ENCODE data around the gene BAK1.

Gene BAK1

GRCh38 chr6:33590531-33591198, 10.6 kb upstream of the BAK1 start:
- intact Hi-C loops (cut with DNase I) = no loop called here
- DNase-seq = no peak

DNA sequence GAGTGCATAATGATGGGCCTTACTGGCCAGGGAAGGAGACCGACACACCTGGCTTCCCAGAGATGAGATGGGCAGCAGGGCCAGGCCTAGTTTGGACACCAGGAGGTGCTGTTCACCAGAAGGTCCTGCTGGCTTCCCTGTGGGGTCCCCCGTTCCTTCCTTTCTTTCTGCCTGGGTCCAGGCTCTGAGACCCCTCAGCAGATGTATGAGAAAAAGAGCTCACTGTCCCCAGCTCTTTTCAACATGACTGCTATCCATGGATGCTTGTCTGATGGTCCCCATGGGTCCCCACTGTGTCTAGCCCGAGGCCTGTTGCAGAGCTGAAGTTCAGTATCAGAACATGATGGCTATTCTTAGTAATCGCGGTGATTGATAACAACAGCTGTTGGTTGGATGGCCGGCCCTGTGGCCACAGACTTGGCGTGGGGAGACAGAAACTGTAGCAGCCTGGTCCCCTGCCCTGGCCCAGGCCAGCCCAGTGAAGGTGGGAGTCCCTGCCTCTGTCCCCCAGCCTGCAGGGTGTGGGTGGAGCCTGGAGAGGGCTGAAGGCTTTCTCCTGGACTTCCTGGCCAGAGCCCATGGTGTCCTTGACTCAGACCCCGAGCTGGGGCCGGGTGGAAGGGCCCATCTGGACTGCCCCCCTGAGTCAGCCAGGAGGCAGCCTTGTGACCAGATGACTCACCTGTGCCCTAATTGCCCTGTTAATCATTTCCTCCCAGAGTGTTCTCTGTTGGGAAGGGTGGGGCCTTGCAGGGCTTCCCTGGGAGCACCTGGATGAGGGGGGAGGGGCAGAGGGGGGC, 9.9 kb upstream of the BAK1 start:
- intact Hi-C loops (cut with DNase I) = loop anchor here (5.0 kb wide), 2 partner anchors 42 to 112 kb away; no protein-coding TSS in a partner anchor
- DNase-seq = peak in 24 of 42 donors; percentile 22 to 75 (median 48)

- no peak for DNase-seq
- intact Hi-C loops (cut with DNase I) = loop anchor here (5.0 kb wide), 2 partner anchors 43 to 113 kb away; no protein-coding TSS in a partner anchor
Observed at GRCh38 chr6:33589392-33589730, 9.3 kb upstream of the BAK1 start.

DNA sequence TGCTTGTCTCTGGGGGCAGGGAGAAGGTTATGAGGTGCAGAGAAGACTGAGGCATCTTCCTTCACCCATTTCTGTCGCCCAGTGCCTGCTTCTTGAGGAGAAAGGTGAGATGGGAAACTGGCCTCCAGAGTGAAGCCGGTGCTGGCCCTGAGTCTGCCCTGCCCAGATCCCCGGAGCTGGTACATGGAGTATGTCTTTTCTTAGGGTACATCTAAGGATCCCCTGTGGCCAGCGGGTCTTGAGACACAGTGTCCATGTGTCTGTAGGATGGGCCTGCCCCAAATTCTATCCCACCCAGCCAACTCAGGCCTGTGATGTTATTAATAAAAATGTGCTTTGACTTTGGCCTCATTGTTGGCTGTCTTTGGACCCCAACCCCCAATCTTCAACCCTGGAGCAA, 8.8 kb upstream of the BAK1 start:
- no peak for DNase-seq
- intact Hi-C loops (cut with DNase I) = loop anchor here (5.0 kb wide), 2 partner anchors 43 to 113 kb away; no protein-coding TSS in a partner anchor

DNA sequence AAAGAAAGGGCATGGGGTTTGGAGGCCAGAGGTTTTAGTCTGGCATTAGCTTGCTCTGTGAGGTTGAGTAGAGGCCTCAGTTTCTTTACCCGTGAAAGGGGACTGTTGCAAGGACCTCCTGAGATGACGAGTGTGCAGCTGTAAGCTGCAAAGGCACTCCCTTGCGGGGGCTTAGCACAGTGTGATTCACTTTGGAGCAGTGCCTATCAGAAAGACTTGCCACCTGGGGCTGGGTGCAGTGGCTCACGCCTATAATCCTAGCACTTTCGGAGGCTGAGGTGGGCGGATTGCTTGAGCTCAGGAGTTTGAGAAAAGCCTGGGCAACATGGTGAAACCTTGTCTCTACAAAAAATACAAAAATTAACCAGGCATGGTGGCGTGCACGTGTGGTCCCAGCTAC, 7.5 kb upstream of the BAK1 start:
- DNase-seq = peak in 41 of 42 donors; percentile 42 to 95 (median 78)
- intact Hi-C loops (cut with DNase I) = loop anchor here (5.0 kb wide), 2 partner anchors 45 to 115 kb away; no protein-coding TSS in a partner anchor

- DNase-seq = no peak
- intact Hi-C loops (cut with DNase I) = loop anchor here (5.0 kb wide), 2 partner anchors 46 to 116 kb away; no protein-coding TSS in a partner anchor
Observed at GRCh38 chr6:33586108-33586640, 6.1 kb upstream of the BAK1 start.

DNA sequence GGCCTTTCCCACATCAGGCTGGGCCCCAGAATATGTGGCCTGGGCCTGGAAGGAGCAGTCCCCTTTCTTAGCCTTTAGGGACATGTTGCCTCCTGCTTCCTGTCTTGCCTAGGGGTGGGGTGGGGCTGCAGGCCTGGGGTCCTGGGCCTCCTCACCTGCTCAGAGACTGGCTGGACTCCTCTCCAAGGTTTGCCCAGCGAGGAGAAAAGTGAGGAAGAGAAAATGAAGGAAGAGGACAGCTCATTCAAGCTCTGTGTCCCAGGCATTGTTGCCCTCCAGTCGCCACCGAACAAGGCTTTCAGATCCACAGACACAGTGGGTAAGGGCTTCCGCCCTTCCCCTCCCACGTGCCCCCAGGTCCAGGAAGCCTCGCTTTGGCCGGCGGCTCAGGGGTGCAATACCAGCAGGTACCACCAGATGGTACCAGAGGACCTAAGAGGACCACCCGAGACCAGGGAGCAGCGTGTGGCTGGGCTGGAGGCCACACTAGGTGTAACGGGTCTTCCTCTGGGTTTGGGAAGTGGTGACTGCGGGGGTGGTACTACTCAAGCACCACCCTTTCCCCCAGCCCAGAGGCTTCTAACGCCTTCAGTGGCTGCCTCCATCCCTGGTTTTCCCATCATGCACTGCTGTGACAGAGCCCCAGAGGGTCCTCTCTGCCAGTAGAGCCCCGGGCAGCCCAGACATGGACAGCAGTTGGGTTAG, 5.5 kb upstream of the BAK1 start:
- intact Hi-C loops (cut with DNase I) = loop anchor here (5.0 kb wide), 2 partner anchors 47 to 117 kb away; no protein-coding TSS in a partner anchor
- peak; percentile 70 to 91 (median 82) for DNase-seq

GRCh38 chr6:33584700-33585402, 4.8 kb upstream of the BAK1 start:
- no peak for DNase-seq
- intact Hi-C loops (cut with DNase I) = loop anchor here (5.0 kb wide), 2 partner anchors 47 to 117 kb away; no protein-coding TSS in a partner anchor

- DNase-seq = peak in 2 of 42 donors; percentile 38 to 49
- intact Hi-C loops (cut with DNase I) = no loop called here
Observed at GRCh38 chr6:33583591-33584155, 3.6 kb upstream of the BAK1 start.

- intact Hi-C loops (cut with DNase I) = no loop called here
Observed at GRCh38 chr6:33581186-33581585, 1.1 kb upstream of the BAK1 start.

GRCh38 chr6:33578588-33579011, 1.5 kb downstream of the BAK1 start:
- intact Hi-C loops (cut with DNase I) = loop anchor here (5.0 to 10.0 kb wide), 2 partner anchors 124 to 186 kb away; partner anchors contain the start of genes KIFC1 and ZBTB9
- DNase-seq = no peak

More at GRCh38 chr6:33581186-33581585, 1.1 kb upstream of the BAK1 start:
- DNase-seq = no peak

- no peak for DNase-seq
- intact Hi-C loops (cut with DNase I) = loop anchor here (5.0 to 10.0 kb wide), 2 partner anchors 123 to 186 kb away; partner anchors contain the start of genes KIFC1 and ZBTB9
Observed at GRCh38 chr6:33578164-33578563, 1.9 kb downstream of the BAK1 start.

GRCh38 chr6:33577718-33578117, 2.4 kb downstream of the BAK1 start:
- DNase-seq = no peak
- intact Hi-C loops (cut with DNase I) = loop anchor here (5.0 to 10.0 kb wide), 2 partner anchors 123 to 185 kb away; partner anchors contain the start of genes KIFC1 and ZBTB9

- intact Hi-C loops (cut with DNase I) = loop anchor here (5.0 to 10.0 kb wide), 2 partner anchors 122 to 185 kb away; partner anchors contain the start of genes KIFC1 and ZBTB9
- DNase-seq = peak in 6 of 42 donors; percentile 28 to 46 (median 36)
Observed at GRCh38 chr6:33577106-33577535, 3.0 kb downstream of the BAK1 start.

DNA sequence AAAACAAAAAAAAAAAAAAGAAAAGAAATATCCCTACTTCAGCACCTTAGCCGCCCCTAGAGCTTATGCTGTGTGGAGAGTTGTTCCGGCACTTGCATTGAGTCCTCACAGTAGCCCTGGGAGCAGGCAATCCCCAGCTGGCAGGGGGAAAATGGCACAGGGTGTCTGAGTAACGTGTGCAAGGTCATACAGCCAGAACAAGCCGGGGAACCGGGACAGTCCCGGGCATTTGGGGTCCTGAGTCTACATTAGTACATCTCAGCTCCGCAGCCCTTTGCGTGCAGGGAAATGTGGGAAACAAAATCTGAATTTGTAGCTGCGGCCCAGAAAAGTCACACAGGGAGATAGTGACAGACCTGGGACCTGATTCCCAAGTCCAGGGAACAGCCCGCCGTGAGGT, 3.4 kb downstream of the BAK1 start:
- intact Hi-C loops (cut with DNase I) = loop anchor here (5.0 to 10.0 kb wide), 2 partner anchors 122 to 184 kb away; partner anchors contain the start of genes KIFC1 and ZBTB9
- DNase-seq = no peak

DNA sequence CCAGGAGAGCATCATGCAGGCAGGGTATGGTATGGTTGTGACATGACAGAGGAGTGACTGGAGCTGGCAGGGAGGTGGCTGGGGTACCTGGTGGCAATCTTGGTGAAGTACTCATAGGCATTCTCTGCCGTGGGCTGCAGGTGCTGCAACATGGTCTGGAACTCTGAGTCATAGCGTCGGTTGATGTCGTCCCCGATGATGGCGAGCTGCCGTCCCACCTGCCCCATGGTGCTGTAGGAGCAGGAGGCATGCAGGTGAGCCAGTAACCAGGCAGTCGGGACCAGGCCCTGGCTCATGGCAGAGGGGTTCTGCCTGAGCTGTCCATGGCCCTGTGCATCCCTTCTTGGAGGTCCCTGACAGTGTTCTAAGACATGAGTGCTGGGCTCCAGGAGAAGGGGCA, 4.9 kb downstream of the BAK1 start:
- no peak for DNase-seq
- intact Hi-C loops (cut with DNase I) = loop anchor here (5.0 to 10.0 kb wide), 2 partner anchors 120 to 183 kb away; partner anchors contain the start of genes KIFC1 and ZBTB9

DNA sequence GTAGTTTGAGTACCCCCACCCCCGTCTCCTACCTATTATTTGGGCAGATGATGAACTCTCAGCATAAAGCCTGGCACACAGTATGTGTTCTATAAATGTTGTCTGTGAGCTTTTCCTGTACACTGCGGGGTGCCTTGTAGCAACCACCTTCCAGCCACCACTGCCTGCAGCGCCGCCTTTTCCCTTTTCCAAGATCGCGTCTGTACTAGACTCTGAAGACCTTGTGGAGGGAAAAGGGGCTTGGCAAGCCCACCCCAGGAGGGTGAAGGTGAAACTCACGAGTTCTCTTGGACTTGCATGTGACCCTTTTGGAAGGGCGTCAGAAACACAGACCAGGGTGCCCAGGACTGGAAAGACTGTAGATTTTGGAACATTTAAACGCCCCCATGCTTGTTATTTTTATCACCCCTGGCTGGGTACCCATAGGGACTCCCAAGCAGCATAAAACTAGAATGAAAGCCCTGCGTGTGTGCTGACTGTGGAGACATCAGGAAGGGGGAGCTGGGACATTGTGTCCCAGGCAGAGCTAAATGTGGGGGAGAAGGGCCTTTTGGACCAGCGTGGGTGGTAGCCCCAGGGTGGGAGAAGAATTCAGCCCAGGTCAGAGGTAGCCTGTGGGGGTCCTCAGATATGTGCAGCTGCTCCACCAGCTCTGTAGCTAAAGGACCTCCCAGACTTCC, 8.3 kb downstream of the BAK1 start:
- intact Hi-C loops (cut with DNase I) = loop anchor here (10.0 kb wide), 1 partner anchor 117 kb away; the partner anchor contains the start of gene ZBTB9
- peak in 18 of 42 donors; percentile 8 to 61 (median 44) for DNase-seq

Data from head of caudate nucleus (tissue), 42 donors.